ENCODE measurements around the gene ORM1.
"Not testable (repeated sequence)": the region's sequence is repeated elsewhere in the genome, so short reads cannot be mapped to it uniquely, and the experiment has no call there.

The ORM1 gene

GRCh38 chr9:114322831-114323531 is at the start of gene ORM1:
Gene ORM1, plus strand, starts transcription at chr9:114323098. Its CDS starts 36 bp downstream, at chr9:114323134.
- not testable (repeated sequence) for DNase-seq (ENCODE audit: low read depth)

GRCh38 chr9:114273461-114273881 is 49.4 kb upstream of the ORM1 start:
- no peak for DNase-seq (ENCODE audit: low read depth)

DNA sequence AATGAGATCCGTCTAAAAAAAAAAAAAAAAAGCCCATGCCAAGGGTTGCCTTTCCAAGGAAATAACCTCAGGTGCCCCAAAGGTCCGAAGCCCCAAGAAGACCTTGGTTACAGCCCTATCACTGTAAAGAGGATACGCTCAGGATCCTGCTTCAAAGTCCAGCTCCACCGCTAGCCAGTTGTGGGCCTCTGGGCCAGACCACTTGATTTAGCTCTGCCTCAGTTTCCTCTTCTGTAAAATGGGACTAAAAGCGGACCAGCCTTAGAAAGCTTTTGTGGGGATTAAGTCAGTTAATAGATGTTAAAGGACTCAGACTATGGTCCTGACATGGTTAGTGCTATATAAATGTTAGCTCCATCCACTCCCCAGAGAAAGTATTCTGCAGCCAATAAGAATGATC is 48.7 kb upstream of the ORM1 start:
- no peak for DNase-seq (ENCODE audit: low read depth)

- no peak for DNase-seq (ENCODE audit: low read depth)
Observed at GRCh38 chr9:114275246-114276004, 47.5 kb upstream of the ORM1 start.

DNA sequence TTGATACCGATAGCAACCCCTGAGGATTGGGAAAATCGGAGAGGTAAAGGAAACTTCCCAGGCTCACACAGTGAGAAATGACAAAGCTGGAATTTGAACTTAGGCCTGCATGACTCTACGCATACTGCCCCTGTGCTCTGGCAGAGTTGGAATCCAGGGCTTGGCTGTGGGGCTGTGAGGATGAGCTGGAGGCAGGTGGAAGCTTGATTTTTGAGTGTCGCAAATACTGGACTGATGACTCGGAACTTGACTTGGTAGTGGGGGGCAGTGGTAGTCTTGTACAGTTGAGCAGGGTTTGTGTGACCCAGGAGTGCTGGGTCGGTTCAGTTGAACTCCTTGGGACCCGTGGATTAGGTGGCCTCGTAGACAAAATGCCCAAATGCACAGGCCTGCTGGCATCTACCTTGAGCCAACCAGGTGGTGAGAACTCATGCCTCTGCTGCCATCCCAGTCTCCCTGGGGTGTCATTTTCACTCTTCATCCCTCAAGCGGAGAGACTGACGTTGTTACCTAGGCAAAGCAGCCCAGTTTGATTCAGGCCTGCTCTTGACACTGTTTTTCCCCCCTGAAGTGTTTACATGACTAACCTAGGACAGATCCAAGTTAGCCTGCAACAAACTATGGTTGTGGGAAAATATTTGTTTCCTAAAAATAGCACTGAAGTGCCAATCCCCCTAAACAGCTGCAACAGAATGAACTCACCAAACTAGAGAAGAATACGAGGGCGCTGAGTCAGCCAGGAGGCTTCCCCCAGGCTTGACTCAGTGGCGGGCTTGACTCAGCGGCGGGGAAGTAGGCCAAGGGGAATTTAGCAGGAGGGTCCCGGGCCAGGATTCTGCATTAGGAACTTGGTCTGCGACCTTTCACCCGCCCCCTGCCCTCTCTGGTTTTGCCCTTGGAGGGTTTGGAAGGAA is 45.7 kb upstream of the ORM1 start:
- DNase-seq (ENCODE audit: low read depth), result no peak

- no peak for DNase-seq (ENCODE audit: low read depth)
Observed at GRCh38 chr9:114278356-114278755, 44.5 kb upstream of the ORM1 start.

GRCh38 chr9:114278881-114279570 is 43.9 kb upstream of the ORM1 start:
- no peak for DNase-seq (ENCODE audit: low read depth)

DNA sequence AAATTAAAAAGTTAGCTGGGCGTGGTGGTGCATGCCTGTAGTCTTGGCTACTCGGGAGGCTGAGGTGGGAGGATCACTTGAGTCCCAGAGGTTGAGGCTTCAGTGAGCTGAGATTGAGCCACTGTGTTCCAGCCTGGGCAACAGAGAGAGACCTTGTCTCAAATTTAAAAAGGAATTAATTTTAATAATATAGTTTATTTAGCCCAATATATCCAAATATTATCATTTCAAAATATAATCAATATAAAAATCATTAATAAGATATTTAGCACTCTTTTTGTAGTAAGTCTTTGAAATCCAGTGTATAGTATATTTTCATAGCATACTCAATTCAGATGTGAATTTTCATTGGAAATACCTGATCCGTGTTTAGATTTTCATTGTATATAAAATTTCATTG is 43.2 kb upstream of the ORM1 start:
- DNase-seq (ENCODE audit: low read depth), result no peak

GRCh38 chr9:114280636-114281472 is 42.0 kb upstream of the ORM1 start:
- no peak for DNase-seq (ENCODE audit: low read depth)

GRCh38 chr9:114281473-114282103 is 41.3 kb upstream of the ORM1 start:
- DNase-seq (ENCODE audit: low read depth), result no peak

DNA sequence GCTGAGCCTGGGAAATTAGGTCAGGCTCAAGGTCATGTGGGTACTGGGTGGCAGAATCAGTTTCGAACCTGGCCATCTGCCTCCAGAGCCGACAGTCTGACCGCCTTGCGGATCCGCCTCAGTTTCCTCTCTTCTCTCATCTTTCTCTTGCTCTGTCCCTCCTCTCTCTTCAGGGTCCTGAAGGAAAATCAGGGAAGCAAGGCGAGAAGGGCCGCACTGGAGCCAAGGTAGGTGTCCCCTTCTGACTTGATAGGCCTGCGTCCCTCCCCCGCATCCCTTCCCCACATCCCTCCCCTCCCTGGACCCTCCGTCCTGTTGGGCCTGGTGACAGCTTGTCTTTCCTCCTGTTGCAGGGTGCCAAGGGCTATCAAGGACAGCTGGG is 40.8 kb upstream of the ORM1 start:
- no peak for DNase-seq (ENCODE audit: low read depth)

DNA sequence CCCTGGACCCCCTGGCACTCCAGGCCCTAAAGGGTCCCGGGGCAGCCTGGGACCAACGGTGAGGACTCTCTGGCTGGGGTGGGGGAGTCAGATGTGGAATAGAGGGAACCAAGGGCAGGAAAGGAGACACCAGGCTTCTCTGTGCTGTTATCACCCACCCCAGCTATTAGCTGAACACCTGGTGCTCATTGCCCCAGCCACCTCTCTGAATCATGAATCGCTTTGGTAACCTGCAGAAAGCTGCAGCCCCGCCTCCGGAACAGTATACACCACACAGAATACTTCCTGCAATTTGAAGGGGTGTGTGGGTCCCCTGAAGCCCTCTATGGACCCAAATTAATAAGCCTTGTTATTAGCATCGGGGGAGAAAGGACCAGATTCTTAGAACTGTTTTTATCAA is 40.4 kb upstream of the ORM1 start:
- no peak for DNase-seq (ENCODE audit: low read depth)

GRCh38 chr9:114282926-114283325 is 40.0 kb upstream of the ORM1 start:
- no peak for DNase-seq (ENCODE audit: low read depth)

DNA sequence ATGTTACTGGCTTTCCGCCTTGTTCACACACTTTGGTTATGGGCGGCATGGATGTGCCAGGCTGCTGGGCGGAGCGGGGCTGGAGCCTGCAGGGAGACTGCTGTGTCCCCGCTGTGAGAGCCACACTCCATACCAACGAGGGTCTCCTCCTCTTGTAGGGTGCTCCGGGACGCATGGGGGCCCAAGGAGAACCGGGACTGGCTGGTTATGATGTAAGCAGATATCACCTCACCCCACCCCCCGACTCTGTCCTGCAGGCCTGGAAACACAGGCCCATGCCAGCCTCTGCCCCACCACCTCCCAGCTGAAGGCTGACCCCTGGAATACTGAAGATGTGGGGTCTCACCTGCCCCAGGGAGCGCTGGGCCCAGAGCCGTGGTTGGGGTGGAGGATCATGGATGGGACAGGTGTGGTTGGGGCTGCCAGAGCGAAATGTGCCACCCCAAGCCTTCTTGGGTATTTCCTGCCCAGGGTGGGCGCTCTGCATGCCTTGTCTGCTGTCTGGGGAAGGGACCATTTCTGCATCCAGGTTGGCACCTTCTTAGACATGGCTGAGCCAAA is 39.3 kb upstream of the ORM1 start:
- no peak for DNase-seq (ENCODE audit: low read depth)

DNA sequence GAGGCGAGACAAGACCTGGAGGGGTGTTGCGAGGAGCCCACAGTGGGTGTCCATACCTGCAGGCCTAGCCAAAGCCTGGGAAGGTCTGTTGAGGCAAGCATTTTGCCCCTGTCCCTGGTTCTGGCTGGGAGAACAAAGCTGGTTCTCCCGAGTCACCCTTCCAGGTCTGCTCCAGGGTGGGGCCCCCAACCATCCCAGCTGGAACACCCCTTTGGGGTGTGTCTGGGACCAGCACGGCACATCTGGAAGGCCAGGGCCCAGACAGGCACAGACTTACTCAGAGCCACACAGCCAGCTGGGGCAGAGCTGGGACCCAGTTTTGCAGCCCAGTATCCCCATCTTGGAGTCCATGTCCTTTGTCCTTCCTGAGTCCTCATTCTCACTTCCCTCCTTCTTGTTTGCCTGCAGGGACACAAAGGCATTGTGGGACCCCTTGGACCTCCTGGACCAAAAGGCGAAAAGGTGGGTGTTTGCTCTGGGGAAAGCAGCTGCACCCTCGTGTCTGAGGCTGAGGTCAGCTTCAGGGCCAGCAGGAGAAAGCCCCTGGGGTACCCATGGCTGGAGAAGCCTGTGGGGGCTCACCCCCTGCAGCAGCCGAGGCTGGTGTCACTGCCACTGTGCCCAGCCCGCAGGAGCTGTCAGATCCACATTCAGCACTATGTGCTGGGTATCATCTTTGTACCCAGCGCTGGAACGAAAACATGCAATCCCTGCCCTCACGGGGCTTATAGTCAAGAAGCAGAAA is 38.4 kb upstream of the ORM1 start:
- no peak for DNase-seq (ENCODE audit: low read depth)

GRCh38 chr9:114285166-114285867 is 37.6 kb upstream of the ORM1 start:
- no peak for DNase-seq (ENCODE audit: low read depth)

DNA sequence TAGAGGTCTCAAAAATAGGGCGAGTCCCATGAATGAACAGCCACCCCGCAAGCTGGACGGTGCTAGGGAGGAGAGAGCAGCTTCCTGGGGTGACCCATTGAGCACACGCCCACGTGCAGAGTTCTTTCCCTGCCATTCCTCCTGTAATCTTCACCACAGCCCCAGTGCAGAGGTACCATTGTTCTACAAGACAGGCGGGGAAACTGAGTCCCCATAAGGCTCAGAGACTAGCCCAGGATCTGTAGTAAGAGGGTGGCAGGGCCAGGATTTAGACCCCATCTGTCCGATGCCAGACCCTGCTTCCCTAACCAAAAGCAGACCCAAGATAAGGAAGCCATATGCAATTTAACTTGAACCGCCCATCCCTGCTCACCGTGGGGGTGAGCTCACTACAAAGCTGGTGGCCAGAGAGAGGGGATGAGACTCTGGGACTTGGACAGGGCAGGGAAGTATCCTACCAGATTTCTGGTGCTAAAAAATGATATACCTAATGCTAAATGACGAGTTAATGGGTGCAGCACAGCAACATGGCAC is 36.7 kb upstream of the ORM1 start:
- DNase-seq (ENCODE audit: low read depth), result no peak

- no peak for DNase-seq (ENCODE audit: low read depth)
Observed at GRCh38 chr9:114287001-114287762, 35.7 kb upstream of the ORM1 start.
